ENCODE data around the gene CREB3L2.
"Not testable (repeated sequence)": the region's sequence is repeated elsewhere in the genome, so short reads cannot be mapped to it uniquely, and the experiment has no call there.

CREB3L2 gene

DNA sequence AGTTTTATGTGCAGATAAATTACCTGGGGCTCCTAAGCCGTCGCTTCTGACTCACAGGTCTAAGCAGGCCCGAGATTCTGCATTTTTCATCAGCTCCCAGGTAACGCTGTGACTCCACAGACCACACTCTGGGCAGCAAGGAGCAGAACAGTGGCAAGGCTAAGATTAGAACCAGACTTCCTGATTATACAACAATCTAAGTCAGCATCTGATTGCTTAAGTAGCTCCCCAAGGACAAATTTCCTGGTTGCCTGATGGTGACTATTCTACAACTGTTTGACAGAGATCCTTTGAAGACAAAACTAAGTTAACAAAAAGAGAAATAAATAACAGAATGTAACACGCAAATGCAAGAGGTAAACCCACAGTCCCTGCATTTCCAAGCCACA, 69.0 kb downstream of the CREB3L2 start:
- no peak for DNase-seq (ENCODE audit: low spot score)

- DNase-seq (ENCODE audit: low spot score) = no peak
Observed at GRCh38 chr7:137931823-137932222, 70.1 kb downstream of the CREB3L2 start.

GRCh38 chr7:137930581-137930980, 71.3 kb downstream of the CREB3L2 start:
- no peak for DNase-seq (ENCODE audit: low spot score)

DNA sequence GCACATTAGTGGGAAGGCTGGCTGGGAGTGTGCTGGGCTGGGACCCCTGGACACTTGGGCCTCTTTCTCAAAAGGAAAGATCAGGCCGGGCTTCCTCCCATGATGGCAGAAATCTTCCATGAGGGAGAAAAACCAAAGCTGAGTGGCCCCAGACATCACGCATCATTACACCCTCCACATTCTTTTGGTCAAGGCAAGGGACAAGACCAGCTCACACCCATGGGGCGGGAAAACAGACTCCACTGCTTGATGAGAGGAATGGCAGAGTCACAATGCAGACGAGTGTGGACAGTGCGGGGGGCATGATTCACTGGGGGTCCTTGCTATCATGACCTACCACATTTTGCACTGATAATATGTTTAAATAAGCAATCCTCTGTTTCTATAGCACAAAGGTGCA, 73.3 kb downstream of the CREB3L2 start:
- no peak for DNase-seq (ENCODE audit: low spot score)

- DNase-seq (ENCODE audit: low spot score) = no peak
Observed at GRCh38 chr7:137927386-137927785, 74.5 kb downstream of the CREB3L2 start.

- DNase-seq (ENCODE audit: low spot score) = not testable (repeated sequence)
Observed at GRCh38 chr7:137926206-137926605, 75.7 kb downstream of the CREB3L2 start.

GRCh38 chr7:137925754-137926153, 76.1 kb downstream of the CREB3L2 start:
- no peak for DNase-seq (ENCODE audit: low spot score)

DNA sequence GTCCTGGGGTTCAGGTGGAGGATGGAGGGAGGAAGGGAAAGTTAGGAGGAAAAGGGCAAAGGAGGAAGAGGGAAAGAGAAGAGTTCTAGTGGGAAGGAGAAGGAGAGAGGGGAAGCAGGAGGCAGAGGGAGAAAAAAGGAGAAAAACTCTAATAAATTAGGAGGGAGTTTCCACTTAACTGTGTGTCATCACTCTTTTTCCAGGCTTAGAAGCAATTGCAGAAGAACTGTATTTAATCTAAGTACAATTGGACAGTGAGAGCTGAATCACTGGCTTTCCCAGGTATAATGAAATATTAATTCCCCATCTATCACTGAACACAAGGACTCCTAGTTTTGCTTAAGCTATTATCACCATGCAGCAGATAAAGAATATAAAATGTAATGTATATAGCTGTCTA, 76.8 kb downstream of the CREB3L2 start:
- no peak for DNase-seq (ENCODE audit: low spot score)

DNA sequence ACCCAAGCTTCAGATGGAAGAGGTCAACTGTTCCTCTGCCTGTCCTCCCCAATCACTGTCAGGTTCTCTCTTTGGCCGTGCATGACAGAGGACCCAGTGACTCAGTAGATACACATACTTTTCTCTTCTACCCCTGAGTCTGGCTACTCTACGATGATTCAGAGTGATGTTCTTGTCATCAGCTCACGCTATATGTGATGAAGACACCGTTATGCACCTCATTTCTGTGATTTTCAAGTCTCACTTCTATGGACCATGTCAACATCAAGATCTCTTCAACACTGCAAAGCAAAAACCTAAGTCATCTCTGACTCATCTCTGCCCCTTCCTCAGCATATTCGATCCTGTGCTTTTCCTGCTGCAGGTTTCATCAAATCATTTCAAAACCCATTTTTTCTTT, 78.5 kb downstream of the CREB3L2 start:
- DNase-seq (ENCODE audit: low spot score) = no peak

GRCh38 chr7:137920637-137921399, 81.1 kb downstream of the CREB3L2 start:
- no peak for DNase-seq (ENCODE audit: low spot score)

GRCh38 chr7:137919987-137920386, 81.9 kb downstream of the CREB3L2 start:
- DNase-seq (ENCODE audit: low spot score) = no peak

DNA sequence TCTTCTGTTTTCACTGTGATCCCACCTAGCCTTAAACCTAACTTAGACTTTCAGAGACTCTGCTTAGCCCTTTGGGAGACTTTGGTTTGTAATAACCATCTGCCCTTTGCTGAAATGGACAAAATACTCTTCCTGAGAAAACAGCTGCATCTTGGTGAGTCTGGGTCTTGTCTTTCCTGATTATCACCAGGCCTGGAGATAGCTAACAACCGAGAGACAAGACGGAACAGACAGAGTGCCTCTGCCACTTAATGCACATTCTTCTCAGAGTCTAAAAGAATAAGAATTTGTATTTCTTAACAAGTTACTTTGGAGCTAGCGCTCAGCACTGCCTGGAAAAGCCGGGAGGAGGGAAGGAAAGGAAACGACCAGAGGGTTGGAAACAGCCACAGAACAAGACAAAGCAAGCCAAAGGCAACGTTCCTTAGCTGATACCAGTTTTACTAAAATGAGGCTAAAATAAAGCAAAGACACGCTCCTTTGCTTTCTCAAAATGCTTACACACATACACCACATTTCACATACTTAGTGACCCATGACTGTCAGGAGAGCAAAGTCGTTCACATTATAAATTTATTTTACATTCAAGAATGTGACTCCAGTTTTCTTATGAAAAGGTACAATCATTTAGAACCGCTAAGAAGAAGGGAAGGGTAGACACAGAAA, 84.8 kb downstream of the CREB3L2 start:
- DNase-seq (ENCODE audit: low spot score) = no peak

DNA sequence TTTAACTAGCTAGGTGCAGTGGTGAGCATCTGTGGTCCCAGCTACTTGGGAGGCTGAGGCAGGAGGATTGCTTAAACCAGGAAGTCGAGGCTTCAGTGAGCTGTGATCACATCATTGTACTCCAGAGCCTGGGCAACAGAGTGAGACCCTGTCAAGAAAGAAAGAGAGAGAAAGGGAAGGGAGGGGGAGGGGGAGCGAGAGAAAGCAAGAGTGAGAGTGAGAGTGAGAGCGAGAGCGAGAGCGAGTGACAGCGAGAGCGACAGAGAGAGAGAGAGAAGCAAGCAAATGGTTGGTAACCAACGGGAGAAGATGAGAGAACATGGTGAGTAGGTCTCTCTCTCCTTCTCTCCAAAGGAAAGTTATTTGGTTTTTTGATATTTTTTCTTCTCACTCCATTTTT, 85.3 kb downstream of the CREB3L2 start:
- no peak for DNase-seq (ENCODE audit: low spot score)

- no peak for DNase-seq (ENCODE audit: low spot score)
Observed at GRCh38 chr7:137915266-137915665, 86.6 kb downstream of the CREB3L2 start.

- DNase-seq (ENCODE audit: low spot score) = no peak
Observed at GRCh38 chr7:137913985-137914384, 87.9 kb downstream of the CREB3L2 start.

DNA sequence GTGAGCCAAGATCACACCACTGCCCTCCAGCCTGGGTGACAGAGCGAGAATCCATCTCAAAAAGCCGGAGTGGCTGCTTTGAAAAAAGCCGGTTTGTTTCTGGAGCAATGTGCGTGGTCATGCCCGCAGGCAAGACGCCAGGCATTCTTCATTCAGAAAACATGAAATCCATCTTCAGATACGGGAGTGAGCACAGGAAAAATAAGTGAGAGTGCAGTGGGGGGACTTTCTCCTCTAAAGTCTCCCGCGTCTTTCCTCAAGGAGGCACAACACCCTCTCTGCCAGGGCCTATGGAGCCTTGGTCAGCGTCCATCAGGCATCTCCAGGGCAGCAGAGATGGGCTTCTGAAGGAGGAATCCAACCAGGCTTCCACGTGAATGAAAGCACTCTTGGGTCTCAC, 92.8 kb downstream of the CREB3L2 start:
- DNase-seq (ENCODE audit: low spot score) = no peak

- DNase-seq (ENCODE audit: low spot score) = no peak
Observed at GRCh38 chr7:137908106-137908505, 93.8 kb downstream of the CREB3L2 start.

- not testable (repeated sequence) for DNase-seq (ENCODE audit: low spot score)
Observed at GRCh38 chr7:137906636-137907035, 95.2 kb downstream of the CREB3L2 start.

DNA sequence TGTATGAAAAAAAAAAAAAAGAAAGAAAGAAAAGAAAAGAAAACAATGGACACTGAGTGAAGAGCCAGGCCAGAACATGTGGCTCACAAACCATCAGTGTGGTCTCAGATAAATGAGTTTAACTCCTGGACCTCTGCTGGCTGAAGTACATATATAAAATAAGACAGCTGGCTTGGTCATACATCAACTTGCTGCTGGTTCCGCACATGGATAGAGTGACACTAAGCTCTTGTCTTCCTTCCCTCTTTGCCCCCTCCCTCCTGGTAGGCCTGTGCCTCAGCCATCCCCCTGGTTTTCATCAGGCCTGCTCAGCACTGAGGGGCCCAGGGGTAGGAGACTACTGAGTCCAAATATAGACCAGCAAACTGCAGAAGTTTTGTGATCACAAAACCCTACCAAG, 97.1 kb downstream of the CREB3L2 start:
- DNase-seq (ENCODE audit: low spot score) = no peak

DNA sequence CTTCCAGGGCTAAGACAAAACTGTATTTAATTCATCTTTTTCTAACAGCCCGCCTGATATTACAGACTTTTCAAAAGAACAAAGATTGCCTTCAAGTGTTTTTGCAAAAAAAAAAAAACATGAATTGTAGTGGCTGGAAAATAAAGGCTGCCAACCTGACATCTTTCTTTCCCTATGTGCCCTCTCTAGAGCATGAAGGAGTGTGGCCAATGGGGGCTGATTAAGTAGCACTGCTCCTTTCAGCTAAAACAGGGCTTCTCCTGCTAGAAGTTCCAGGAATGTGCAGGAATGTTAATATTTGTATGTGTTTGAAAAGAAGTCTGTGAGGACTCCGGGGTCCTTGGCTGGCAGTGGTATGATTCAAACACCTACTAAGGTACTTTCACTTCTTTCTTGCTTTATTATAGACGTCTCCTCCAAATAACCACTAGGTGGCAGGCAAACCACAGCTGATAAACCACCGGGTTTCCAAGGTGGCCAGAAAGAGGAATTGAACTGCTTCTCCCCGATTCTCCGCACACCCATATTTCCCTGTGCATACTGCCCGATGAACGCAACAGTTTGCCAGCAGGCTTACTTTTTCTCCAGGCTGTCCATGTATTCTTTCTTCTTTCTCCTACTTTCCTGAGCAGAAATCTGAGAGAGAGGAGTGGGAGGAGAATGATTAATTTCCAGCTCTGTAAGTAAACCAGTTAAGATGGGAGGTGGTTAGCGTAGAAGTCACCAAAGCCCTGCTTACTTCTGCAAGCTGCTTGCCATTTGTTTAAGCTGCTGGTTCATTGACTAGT, 98.3 kb downstream of the CREB3L2 start:
- peak; percentile 76 for DNase-seq (ENCODE audit: low spot score)

- no peak for DNase-seq (ENCODE audit: low spot score)
Observed at GRCh38 chr7:137900137-137900536, 101.7 kb downstream of the CREB3L2 start.

- DNase-seq (ENCODE audit: low spot score) = peak; percentile 75
Observed at GRCh38 chr7:137898839-137899721, 102.8 kb downstream of the CREB3L2 start.

All from CD4-positive, alpha-beta T cell treated with Interleukin-15 for 4 hours (primary cell).